NCI-H510A treated with DMSO at 0.1 percent for 48 hours (cell line): ENCODE measurements around the gene NKIRAS2.

Experiments
- DNase-seq: peaks from one replicate; lab custom pipeline; 2025; lab: John Stamatoyannopoulos, UW

Gene NKIRAS2

DNA sequence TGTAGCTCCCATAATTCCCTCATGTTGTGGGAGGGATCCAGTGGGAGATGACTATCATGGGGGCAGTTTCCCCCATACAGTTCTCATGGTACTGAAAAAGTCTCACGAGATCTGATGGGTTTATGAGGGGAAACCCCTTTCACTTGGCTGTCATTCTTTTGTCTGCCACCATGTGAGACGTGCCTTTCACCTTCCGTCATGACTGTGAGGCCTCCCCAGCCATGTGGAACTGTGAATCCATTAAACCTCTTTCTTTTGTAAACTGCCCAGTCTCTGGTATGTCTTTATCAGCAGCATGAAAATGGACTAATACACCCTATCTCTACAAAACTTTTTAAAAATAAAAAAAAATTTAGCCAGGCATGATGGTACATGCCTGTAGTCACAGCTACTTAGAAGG is 36.7 kb downstream of the NKIRAS2 start:
- DNase-seq: no peak

DNA sequence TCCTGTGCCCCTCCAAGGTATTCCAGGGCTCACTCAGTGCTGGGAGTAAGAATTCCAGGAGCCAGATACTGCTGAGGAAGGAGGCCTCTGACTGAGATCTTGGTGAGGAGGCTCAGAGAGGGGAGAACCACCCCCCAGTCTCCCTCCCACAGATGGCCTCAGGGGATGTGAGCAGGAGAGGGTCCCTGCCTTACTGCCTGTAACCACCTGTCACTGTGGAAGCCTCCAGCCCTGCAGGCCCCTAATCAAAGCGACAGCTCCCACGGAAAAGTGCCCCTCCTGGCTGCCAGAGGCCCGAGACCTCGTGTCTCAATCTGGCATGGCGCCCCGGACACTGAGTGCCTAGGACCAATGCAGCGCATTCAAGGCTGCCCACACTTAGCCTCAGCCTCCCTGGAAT is 38.2 kb downstream of the NKIRAS2 start:
- DNase-seq: no peak

DNA sequence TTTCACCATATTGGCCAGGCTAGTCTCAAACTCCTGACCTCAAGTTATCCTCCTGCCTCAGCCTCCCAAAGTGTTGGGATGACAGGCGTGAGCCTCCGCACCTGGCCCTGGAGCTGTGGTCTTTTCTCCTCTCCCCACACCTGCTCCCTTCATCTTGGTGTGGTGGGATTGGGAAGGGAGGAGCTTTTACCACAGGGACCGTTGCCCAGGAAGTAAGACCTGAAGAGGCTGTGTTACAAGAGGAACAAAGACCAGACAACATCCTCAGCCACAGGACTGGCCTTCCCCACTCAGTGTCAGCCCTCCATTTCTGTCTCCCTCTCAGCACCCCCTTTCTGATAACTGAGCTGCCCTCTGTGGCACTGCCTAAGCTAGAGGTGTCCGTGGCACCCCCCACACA is 39.9 kb downstream of the NKIRAS2 start:
- no peak for DNase-seq

DNA sequence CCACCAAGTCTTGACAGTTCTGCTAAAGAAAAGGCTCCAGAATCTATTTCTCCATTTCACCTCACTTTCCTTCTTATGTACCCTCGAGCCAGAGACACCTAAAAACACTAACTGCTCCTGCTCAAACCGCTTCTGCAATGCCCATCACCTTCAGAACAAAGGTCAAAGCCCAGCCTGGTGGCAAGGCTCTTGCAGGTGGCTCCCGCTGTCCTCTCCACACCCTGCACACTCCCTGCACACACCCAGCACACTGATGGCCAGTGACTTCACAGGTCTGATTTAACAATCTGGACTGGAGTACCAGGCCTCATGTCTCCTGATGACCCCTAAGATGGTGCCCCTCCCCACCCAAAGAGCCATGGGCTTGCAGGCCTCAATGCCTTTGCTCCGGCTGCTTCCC is 40.3 kb downstream of the NKIRAS2 start:
- no peak for DNase-seq

DNA sequence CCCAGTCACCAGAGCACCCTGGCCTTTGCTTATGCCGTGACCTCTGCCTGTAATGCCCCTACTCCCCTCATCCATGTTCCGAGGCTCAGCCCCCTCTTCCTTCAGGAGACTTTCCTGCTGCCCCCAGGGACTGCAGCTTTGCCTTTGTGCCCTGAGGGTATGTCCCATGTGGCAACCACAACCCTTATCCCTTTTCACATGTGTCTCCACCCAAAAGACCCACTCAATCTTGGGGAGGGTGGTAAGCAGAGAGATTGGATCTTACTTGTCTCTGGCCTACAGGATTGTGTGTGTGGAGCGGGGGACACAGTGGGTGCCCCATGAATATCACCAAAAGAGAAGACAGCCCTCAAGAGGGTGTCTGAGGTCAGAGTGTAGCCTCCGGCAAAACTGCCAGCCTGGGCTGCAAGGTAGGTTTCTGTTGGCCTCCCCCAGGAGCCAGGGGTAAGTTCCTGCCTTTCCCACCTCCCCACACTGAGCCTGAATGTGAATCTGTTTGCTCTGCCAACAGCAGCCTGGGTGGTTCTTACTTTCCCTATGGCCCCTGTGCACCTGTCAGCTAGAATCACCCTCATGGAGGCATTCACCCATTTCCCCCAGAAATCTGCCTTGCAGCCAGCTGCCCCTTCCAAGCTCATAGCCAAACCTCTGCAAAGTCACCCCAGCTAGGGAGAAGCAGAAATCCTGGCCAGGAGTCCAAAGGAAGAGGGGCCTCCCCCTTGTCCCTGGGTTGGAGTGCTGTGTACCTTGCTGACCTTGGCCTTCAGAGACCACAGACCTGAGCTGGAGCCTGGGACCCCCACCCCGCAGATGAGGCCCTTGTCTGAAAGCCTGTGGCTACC is 42.0 kb downstream of the NKIRAS2 start:
- DNase-seq: no peak

DNA sequence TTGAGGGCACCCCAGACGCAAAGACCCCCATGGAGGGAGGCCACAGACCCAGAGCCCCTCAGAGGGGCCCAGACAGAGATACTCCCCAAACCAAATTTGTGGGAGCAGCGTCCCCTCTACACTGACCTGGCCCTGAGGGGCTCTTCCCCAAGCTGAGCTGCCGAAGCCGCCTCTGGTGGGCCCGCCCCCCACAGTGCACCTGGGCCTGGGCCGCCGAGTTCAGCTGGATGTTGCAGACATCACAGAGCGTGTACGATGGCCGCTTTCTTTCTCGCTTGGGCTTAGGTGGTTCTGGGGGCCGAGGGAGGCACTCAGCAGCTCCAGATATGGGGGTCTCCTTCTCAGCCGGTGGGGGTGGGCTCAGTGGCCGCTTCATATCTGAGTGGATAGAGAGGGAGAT is 42.8 kb downstream of the NKIRAS2 start:
- DNase-seq: no peak

DNA sequence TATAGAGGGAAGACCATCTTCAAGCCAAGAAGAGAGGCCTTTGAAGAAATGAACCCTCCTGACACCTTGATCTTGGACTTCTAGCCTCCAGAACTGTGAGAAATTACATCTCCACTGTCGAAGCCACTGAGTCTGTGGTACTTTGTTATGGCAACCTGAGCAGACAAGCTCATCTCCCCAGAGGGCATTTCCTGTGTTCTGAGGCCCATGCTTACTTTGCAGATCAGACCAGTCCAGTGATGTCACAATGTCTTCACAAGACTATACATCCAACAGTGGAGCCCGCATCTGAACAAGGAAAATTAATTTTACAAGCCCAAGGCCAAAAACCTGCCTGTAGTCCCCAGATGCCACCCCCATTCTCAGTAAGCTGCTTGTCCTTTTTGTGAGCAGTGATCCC is 45.3 kb downstream of the NKIRAS2 start:
- no peak for DNase-seq

DNA sequence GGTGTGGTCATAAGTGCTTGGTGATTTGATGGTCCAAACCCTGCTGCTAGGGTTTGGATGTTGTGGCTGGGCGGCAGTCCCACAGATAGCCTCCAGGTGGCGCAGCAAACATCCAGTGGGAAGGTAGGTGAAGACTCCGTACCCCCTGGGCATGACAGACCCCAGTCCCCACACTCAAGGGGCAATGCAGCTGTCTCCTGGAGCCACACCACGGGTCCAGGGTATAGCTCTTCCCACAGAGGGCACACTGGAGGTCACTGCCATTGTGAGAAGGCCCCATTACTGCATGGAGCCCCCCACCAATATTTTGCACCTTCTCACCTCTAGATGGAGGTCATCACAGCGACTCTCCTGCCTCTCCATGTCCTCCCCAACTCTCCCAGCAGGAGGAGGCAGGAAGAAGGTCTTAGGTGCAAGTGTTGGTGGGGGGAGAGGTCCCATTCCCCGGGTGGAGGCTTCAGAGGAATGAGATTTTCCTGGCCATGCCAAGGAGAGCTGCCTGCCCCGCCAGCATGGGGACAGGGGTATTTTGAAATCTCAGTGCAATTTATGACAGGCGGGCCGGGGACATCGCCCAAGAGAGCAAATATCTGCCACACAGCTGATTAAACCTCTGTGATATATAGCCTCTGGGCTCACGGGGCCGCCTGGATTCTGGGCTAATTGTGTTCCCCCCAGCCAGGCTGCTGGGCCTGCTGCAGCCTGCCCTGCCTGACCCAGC is 47.6 kb downstream of the NKIRAS2 start:
- DNase-seq: peak; percentile 14

DNA sequence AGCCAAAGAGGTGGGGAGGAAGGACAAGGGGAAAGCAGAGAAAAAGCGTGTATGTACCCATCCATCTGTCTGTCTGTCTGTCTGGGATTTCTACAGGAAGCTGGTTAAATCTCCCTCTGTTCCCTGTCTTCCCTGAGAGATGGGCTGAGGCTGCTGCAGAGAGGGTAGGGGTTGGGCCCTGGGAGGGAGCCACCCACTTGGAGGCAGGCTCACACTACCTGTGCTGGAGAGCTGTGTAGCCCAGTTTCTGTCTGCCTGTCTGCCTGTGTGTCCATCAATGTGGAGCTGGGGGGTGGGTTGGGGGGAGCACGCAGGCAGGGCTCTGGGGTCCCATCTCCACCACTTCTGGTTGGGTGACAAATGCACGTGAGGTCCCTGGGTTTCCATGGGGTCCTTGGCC is 49.1 kb downstream of the NKIRAS2 start:
- DNase-seq: no peak

DNA sequence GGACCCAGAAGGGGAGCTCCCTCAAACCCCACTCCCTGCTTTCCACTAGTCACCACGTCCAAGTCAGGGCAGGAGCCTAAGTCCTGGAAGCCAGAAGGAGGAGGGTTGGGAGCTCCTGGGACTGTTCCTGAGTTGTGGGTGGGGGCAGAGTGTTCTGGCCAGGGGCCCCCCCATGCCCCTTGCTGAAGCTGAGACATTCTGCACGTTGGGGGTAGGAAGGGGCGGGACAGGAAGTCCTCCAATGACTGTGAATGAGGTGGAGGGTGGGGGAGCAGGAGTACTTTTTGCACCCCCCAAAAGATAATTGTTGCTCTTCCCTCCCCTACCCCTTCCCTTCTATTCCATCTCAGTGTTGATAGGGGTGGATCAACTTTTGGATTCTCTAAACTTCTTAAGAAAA is 51.9 kb downstream of the NKIRAS2 start:
- no peak for DNase-seq

DNA sequence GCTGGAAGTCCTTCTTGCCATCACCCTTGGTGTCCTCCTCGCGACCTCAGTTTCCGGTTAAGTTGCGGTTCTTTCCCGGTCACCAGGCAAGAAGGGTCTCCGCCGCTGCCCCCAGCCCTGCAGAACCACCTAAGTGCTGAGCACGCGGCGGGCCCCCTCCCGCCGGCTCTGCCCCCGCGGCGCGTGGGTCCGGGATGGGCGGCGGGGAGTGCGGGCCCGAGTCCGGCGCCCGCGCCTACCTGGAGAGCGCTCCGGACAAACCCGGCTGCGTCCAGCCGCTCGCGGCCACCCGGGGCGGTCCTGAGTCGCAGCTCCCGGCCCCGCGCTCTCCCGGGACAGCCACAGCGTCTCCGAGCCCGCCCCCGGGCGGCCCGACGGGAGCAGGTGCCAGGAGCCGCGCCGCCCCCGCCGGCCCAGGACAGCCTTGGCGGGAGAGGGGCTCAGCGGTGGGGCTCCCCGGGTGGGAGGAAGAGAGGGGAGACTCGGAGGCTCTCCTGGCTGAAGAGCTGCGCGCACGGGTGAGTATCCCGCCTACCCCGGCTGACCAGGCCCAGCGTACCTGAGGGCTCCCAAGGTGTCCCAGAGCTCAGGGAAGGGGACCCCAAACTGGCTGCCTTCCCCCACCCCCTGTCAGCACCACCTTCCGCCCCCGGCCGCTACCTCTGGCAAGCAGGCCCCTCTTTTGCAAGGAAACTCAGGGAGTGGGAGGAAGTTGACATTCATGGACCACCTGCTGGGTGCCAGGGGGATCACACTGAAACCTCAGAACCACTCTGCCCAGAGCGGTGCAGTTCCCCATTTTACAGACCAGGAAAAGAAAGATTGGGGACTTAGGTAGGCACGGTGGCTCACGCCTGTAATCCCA is 52.7 kb downstream of the NKIRAS2 start:
- DNase-seq: no peak
